OCI-LY1 (cell line): ENCODE results near the gene HBS1L.

ENCODE experiments used
- H2AFZ ChIP-seq: fragments of 200-600 bp; sonication (generic), shearing (Covaris generic); 2 replicates; pipeline ENCODE4 v1.6.0; 2014; ENCODE audit warnings: antibody characterized with exemption, mild to moderate bottlenecking, low read length
- H3F3A ChIP-seq: fragments of 200-600 bp; sonication (generic), shearing (Covaris generic); 2 replicates; pipeline ENCODE4 v1.6.0; 2014; ENCODE audit warnings: mild to moderate bottlenecking, antibody characterized with exemption, low read length, moderate library complexity; ENCODE audit not compliant: insufficient read depth
- H3K27ac ChIP-seq: fragments of 200-600 bp; sonication (generic); 2 replicates; pipeline ENCODE4 v1.5.1; 2014; ENCODE audit warnings: low read length, mixed run types, mild to moderate bottlenecking, low read depth; ENCODE audit not compliant: poor library complexity, severe bottlenecking
- H3K27me3 ChIP-seq: fragments of 200-600 bp; sonication (generic); 2 replicates; pipeline ENCODE4 v1.6.0; 2014; ENCODE audit warnings: antibody characterized with exemption, mild to moderate bottlenecking, low read length, moderate library complexity; ENCODE audit not compliant: insufficient read depth
- H3K36me3 ChIP-seq: fragments of 200-600 bp; sonication (generic); 2 replicates; pipeline ENCODE4 v1.6.1; 2014; ENCODE audit warnings: mild to moderate bottlenecking, antibody characterized with exemption, low read length, moderate library complexity, mixed read lengths; ENCODE audit not compliant: insufficient read depth
- H3K4me1 ChIP-seq: fragments of 200-600 bp; sonication (generic); 2 replicates; pipeline ENCODE4 v1.5.1; 2014; ENCODE audit warnings: mild to moderate bottlenecking, low read length, moderate library complexity; ENCODE audit not compliant: insufficient read depth, severe bottlenecking
- H3K4me2 ChIP-seq: fragments of 200-600 bp; sonication (generic), shearing (Covaris generic); 2 replicates; pipeline ENCODE4 v1.6.1; 2014; ENCODE audit warnings: low read length
- H3K4me3 ChIP-seq: fragments of 200-600 bp; sonication (generic); 2 replicates; pipeline ENCODE4 v1.5.1; 2014; ENCODE audit warnings: low read length, low read depth, mild to moderate bottlenecking, mixed read lengths; ENCODE audit not compliant: poor library complexity, severe bottlenecking
- H3K79me2 ChIP-seq: fragments of 200-600 bp; shearing (Covaris generic); 2 replicates; pipeline ENCODE4 v1.6.1; 2016; ENCODE audit warnings: mixed run types, low read length, mixed read lengths; ENCODE audit not compliant: insufficient read depth
- H3K9ac ChIP-seq: fragments of 200-600 bp; sonication (generic), shearing (Covaris generic); 2 replicates; pipeline ENCODE4 v1.6.1; 2014; ENCODE audit warnings: mild to moderate bottlenecking, low read length, mixed read lengths
- H3K9me2 ChIP-seq: fragments of 200-600 bp; sonication (generic), shearing (Covaris generic); 2 replicates; pipeline ENCODE4 v1.6.1; 2014; ENCODE audit warnings: low read depth, mild to moderate bottlenecking, low read length, mixed read lengths
- H3K9me3 ChIP-seq: fragments of 200-600 bp; shearing (Covaris generic); 2 replicates; pipeline ENCODE4 v1.6.1; 2014; ENCODE audit warnings: low read length, mixed read lengths
- H4K20me1 ChIP-seq: fragments of 200-600 bp; sonication (generic), shearing (Covaris generic); 2 replicates; pipeline ENCODE4 v1.6.0; 2016; ENCODE audit warnings: mild to moderate bottlenecking, low read length; ENCODE audit not compliant: insufficient read depth
- EZH2 ChIP-seq: fragments of 200-600 bp; sonication (generic), shearing (Covaris generic); IDR thresholded peaks from 2 replicates; pipeline ENCODE4 v1.8.0; 2017; ENCODE audit warnings: borderline replicate concordance, mixed run types, mild to moderate bottlenecking, antibody characterized with exemption, low read length, moderate library complexity, mixed read lengths
- TF ChIP-seq, protein P1 (sequence below): fragments of 200-600 bp; sonication (generic), shearing (Covaris generic); IDR thresholded peaks from 2 replicates; pipeline ENCODE4 v1.5.1; 2017; ENCODE audit warnings: mild to moderate bottlenecking, antibody characterized with exemption, low read length, moderate library complexity, mixed read lengths

The HBS1L gene

DNA sequence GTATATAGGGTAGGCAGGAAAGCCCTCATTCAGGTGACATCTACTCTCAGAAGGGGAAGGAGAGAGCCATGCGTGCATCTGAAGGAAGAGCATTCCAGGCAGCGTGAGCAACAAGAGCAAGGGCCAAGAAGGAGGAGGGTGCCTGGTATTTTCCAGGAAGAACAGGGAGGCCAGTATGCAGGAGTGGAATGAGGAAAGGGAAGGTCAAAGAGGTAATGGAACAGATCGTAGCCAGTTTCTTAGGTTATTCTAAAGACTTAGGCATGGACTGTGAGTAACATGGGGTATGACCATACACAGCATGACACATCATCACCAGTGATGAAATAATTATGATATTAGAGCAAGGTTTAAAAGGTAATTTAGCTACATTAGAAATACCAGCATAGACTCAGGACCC is 128.8 kb downstream of the HBS1L start:
- Histone ChIP-seq H3F3A (no peaks in the 10 kb centered on the region), H3K27ac (no peak overlapping the region), H4K20me1 (no peaks in the 10 kb centered on the region), H3K4me3 (no peak overlapping the region), H3K4me1 (no peaks in the 10 kb centered on the region), H3K9ac (no peak overlapping the region), H2AFZ (no peak overlapping the region), H3K36me3 (no peaks in the 10 kb centered on the region), H3K27me3 (no peaks in the 10 kb centered on the region), H3K4me2 (no peak overlapping the region), H3K9me2 (no peaks in the 10 kb centered on the region), H3K79me2 (no peaks in the 10 kb centered on the region), H3K9me3 (no peaks in the 10 kb centered on the region)
- TF ChIP-seq, protein P1, sequence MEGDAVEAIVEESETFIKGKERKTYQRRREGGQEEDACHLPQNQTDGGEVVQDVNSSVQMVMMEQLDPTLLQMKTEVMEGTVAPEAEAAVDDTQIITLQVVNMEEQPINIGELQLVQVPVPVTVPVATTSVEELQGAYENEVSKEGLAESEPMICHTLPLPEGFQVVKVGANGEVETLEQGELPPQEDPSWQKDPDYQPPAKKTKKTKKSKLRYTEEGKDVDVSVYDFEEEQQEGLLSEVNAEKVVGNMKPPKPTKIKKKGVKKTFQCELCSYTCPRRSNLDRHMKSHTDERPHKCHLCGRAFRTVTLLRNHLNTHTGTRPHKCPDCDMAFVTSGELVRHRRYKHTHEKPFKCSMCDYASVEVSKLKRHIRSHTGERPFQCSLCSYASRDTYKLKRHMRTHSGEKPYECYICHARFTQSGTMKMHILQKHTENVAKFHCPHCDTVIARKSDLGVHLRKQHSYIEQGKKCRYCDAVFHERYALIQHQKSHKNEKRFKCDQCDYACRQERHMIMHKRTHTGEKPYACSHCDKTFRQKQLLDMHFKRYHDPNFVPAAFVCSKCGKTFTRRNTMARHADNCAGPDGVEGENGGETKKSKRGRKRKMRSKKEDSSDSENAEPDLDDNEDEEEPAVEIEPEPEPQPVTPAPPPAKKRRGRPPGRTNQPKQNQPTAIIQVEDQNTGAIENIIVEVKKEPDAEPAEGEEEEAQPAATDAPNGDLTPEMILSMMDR: no peak

DNA sequence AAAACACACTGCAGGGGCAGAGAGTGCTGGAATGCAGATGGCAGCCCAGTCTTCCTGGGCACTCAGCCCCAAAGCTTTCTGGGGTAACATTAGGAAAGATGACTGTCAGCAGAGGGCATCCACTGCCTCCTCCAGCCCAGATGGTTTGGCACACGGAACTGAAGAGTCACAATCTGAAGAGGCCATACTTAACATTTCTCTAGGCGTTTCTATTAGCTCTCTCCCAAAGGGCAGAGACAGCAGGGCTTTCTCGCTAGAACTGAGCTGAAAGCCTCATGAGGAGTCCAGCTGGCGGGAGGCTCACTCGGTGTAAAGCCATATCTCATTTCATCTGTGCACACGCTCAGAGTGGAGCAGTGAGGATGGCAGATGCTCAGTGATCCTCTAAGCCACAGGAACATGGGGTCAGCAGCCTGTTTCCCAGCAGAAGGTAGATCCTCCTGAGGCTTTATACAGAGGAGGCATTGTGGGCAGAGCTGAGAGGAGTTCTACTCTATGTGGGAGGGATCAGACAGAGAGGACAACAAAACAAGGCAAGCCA is 132.8 kb downstream of the HBS1L start:
- no peak overlapping the region for H3K27ac ChIP-seq
- H3K9me2 ChIP-seq: no peaks in the 10 kb centered on the region
- no peaks in the 10 kb centered on the region for H4K20me1 ChIP-seq
- H3K4me1 ChIP-seq: no peaks in the 10 kb centered on the region
- no peak overlapping the region for H2AFZ ChIP-seq
- H3K4me2 ChIP-seq: no peak overlapping the region
- no peaks in the 10 kb centered on the region for H3K79me2 ChIP-seq
- H3F3A ChIP-seq: no peaks in the 10 kb centered on the region
- no peak overlapping the region for H3K4me3 ChIP-seq
- H3K27me3 ChIP-seq: no peaks in the 10 kb centered on the region
- no peak overlapping the region for H3K9ac ChIP-seq
- no peaks in the 10 kb centered on the region for H3K9me3 ChIP-seq
- TF ChIP-seq, protein P1: no peak
- TF ChIP-seq EZH2: no peak
- no peaks in the 10 kb centered on the region for H3K36me3 ChIP-seq

- no peaks in the 10 kb centered on the region for H3K9me2 ChIP-seq
- no peak overlapping the region for H3K4me3 ChIP-seq
- no peaks in the 10 kb centered on the region for H3K36me3 ChIP-seq
- H3K9ac ChIP-seq: no peak overlapping the region
- no peaks in the 10 kb centered on the region for H3K9me3 ChIP-seq
- H2AFZ ChIP-seq: no peak overlapping the region
- no peaks in the 10 kb centered on the region for H4K20me1 ChIP-seq
- TF ChIP-seq EZH2: no peak
- TF ChIP-seq, protein P1: no peak
- no peak overlapping the region for H3K27ac ChIP-seq
- H3K4me2 ChIP-seq: no peak overlapping the region
- H3K27me3 ChIP-seq: no peaks in the 10 kb centered on the region
- H3K4me1 ChIP-seq: no peaks in the 10 kb centered on the region
- H3F3A ChIP-seq: no peaks in the 10 kb centered on the region
- no peaks in the 10 kb centered on the region for H3K79me2 ChIP-seq
Measured at GRCh38 chr6:134921276-134921675, 133.3 kb downstream of the HBS1L start.
